Measurements from ENCODE around the gene RPUSD3.
"Not testable (repeated sequence)": the region's sequence is repeated elsewhere in the genome, so short reads cannot be mapped to it uniquely, and the experiment has no call there.

RPUSD3 gene

DNA sequence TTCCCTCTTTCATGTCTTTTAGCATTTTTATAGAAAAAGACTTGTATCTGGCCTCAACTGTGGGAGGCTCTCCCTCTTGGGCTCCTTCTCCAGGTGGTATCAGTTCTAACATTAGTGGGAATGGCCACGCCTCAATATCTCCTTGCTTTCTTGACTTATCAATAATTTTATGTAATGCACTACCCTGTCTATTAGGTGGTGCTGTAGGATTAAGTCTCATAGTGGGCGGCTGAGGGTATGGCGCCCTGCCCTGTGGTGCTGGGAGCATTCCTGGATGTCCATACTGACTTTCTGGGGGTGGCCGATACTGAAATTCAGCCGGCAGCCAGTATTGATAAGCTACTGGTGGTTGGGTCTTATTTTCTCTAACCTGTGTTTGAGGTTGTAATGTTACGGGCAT lies 8.7 kb upstream of the RPUSD3 start:
- TF ChIP-seq, protein P1, sequence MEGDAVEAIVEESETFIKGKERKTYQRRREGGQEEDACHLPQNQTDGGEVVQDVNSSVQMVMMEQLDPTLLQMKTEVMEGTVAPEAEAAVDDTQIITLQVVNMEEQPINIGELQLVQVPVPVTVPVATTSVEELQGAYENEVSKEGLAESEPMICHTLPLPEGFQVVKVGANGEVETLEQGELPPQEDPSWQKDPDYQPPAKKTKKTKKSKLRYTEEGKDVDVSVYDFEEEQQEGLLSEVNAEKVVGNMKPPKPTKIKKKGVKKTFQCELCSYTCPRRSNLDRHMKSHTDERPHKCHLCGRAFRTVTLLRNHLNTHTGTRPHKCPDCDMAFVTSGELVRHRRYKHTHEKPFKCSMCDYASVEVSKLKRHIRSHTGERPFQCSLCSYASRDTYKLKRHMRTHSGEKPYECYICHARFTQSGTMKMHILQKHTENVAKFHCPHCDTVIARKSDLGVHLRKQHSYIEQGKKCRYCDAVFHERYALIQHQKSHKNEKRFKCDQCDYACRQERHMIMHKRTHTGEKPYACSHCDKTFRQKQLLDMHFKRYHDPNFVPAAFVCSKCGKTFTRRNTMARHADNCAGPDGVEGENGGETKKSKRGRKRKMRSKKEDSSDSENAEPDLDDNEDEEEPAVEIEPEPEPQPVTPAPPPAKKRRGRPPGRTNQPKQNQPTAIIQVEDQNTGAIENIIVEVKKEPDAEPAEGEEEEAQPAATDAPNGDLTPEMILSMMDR (conservative IDR thresholded peaks at IDR 0.05) = no peak
- no peak for TF ChIP-seq ZFX (IDR thresholded peaks at IDR 0.05)
- no peak overlapping the region for H3K27ac ChIP-seq

DNA sequence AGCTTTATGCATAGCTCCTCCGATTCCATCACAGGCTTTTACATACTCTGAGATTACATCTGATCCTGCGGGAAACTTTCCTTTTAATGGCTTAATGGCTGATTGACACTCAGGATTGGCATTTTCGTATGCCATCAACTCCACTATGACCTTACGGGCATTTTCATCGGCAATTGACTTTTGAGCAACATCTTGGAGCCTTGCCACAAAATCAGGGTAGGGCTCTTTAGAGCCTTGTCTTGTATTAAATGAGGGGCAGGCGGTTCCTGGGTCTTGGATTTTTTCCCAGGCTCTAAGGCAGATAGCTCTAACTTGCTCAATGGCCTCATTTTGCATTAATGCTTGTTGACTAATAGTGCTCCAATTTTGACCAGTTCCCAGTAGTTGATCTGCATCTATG lies 8.1 kb upstream of the RPUSD3 start:
- H3K27ac ChIP-seq = not testable (repeated sequence)

DNA sequence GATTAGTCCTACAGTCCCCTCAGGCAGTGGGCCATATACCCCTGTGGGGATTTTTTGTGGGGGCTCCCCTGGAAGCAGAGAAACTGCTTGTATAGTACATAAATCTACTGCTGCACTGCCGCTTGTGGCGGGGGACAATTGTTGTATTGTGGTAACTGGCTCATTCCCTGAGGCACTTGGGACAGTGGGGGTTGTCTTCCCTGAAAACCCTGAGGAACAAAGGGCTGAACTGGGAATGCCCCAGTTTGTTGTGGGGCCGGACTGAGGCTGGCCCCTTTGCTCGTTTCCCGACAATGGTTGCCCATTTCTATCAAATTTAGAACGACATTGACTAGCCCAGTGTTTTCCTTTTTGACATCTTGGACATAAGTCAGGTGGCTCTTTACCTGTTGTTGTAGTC lies 7.6 kb upstream of the RPUSD3 start:
- not testable (repeated sequence) for H3K27ac ChIP-seq

DNA sequence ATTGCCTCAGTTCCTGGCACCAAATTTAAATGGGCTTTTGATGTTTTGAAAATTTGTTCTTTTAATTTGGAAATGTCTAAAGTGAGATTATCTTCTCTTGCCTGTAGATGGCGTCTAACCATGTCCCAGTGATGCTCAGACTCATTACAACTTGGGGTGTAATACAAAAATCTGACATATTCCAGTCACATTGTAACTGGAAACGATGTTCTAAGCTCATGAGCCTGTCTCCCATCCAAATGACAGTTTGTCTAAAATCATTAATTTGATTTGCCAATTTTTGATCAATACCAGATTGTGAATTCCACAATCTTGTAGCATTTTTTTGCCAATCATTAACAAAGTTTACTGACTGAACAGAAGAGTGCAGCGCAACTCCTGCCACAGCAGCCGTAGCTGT lies 5.1 kb upstream of the RPUSD3 start:
- TF ChIP-seq, protein P1 (conservative IDR thresholded peaks at IDR 0.05) = peak; percentile 73
- not testable (repeated sequence) for H3K27ac ChIP-seq

DNA sequence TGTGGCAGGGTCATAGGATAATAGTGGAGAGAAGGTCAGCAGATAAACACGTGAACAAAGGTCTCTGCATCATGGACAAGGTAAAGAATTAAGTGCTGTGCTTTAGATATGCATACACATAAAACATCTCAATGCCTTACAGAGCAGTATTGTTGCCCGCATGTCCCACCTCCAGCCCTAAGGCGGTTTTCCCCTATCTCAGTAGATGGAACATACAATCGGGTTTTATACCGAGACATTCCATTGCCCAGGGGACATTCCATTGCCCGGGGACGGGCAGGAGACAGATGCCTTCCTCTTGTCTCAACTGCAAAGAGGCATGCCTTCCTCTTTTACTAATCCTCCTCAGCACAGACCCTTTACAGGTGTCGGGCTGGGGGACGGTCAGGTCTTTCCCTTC lies 4.1 kb upstream of the RPUSD3 start:
- not testable (repeated sequence) for H3K27ac ChIP-seq

DNA sequence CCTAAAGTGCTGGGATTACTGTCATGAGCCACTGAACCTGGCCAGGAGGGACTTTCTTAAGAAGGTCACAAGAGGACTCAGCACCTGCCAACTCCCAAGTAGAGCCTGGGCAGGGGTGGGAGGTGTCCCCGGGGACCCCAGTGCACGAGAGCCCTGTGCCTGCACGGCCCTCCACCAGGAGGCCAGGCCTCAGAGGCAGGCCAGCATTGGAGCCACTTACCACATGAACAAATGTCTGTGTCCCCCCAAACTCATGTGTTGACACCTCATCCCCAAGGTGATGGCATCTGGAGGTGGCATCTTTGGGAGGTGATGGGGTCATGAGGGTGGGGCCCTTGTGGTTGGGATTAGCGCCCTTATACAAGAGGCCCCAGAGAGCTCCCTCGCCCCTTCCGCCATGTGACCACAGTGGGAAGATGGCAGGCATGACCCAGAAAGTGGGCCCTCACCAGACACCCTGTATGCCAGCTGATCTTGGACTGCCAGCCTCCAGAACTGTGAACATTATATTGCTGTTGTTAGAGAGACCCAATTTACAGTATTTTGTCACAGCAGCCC lies 3.2 kb upstream of the RPUSD3 start:
- H3K27ac ChIP-seq = no peak overlapping the region

DNA sequence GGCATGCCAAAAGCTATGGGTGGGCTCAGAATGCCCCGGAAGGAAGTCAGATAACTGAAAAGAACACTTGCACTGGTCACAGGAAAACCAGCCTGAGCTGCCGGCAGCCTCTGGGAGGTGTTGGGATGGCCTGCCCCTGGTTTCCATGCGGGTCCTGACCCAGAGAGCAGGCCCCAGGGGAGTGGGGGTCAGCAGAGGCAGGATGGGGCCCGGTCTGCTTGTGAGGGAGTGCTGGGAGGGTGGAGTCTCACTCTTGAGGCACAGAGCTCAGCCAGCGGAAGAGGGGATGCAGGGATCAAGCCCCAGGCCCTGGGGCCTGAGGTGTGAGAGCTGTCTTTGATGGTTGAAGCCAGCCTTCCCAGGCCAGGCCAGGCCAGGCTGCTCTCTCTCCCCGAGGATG lies 2.4 kb upstream of the RPUSD3 start:
- TF ChIP-seq, protein P1 (conservative IDR thresholded peaks at IDR 0.05) = no peak
- H3K27ac ChIP-seq = no peak overlapping the region

More for the DNA sequence above, 3.2 kb upstream of the RPUSD3 start:
- no peak for TF ChIP-seq ZFX (IDR thresholded peaks at IDR 0.05)

DNA sequence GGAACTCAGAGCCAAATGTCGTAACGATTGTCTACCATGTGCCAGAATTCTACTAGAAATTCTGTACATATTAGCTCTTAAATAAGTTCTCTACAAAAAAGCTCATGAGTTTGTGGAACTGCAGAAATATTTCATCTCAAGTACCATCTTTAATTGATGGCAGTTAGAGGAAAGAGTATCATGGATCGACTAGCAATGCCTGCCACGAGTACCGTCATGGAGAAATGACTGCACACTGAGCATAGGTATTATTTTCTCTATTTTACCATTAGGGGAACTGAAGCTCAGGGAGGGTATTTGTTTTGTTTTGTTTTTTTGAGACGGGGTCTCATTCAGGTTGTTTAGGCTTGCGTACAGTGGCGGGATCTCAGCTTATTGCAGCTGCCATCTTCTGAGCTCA lies 2.8 kb downstream of the RPUSD3 start:
- TF ChIP-seq, protein P1 (conservative IDR thresholded peaks at IDR 0.05) = no peak
- no peak for TF ChIP-seq ZFX (IDR thresholded peaks at IDR 0.05)
- no peak overlapping the region for H3K27ac ChIP-seq

DNA sequence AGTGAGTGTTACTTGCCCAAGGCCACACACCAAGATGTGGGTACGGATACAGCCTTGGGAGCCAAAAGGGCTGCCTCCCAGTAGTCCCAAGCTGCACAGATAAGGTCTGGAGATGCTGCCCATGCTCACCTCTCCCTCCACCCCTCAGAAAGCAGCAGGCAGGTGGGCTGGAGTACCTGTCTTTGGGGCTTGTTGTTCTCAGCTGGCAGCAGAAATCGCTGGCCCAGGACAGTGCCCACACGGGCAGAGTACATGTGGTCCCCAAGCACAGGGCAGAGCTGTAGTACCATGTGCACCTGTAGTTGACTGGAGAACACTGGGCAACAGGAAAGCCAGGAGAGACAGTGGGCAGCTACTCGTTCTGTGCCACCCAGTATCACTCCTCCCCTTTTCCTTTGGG lies 5.0 kb downstream of the RPUSD3 start:
- no peak overlapping the region for H3K27ac ChIP-seq
- TF ChIP-seq, protein P1 (conservative IDR thresholded peaks at IDR 0.05) = no peak
- no peak for TF ChIP-seq ZFX (IDR thresholded peaks at IDR 0.05)

All from C4-2B (cell line).